Measurements from ENCODE around the gene SULT2B1.

SULT2B1 gene

DNA sequence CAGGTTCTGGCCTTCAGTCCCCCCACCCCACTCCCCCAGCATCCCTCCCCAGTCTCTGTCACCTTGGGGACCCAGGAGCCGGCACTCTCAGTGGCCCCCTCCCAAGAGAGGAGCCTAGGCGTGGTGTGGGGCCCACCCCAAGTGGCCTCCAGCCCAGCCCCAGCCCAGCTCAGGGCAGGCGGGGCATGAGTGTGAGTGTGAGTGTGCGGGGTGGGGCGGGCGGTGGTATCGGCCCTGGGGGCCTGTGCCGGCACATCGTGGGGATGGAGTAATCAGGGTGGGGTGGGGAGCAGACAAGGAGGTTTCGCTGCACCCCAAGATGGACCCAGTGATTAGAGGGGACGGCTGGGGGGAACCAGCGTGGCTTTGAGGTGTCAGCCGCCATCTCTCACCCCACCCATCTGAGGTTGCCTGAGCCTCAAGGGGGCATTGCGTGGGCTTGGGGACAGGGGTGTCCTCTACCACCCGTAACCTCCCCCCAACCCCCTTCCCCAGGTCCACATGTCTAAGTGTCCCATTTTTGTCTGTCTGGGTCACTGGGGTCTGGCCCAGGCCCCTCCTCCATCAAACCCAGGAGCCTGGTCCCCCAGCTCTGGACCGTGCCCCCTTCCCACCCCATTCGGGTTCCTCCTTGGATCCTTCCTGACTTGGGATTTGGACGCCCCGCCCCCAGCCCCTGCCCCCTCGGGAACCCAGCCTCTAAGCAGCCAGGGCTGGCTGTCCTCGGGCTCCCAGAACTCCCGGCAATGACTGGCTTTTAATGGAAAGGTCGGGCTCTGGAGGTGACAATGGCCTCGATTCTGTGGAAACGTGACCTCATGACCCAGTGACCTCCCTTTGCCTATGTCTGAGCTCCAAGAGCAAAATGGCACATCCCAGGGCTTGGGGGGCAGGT, 6.9 kb upstream of the SULT2B1 start:
- DNase-seq (ENCODE audit: low read depth), result no peak
- TF ChIP-seq CTCF (IDR thresholded peaks at IDR 0.05; ENCODE audit: low read depth, low read length) (no peak), POLR2A (IDR thresholded peaks at IDR 0.05; ENCODE audit: extremely low read depth, insufficient read length) (no peak), MYC (IDR thresholded peaks at IDR 0.05; ENCODE audit: low read depth, low read length) (no peak)
- TF ChIP-seq, protein P1, sequence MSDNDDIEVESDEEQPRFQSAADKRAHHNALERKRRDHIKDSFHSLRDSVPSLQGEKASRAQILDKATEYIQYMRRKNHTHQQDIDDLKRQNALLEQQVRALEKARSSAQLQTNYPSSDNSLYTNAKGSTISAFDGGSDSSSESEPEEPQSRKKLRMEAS (IDR thresholded peaks at IDR 0.05; ENCODE audit: low read depth, low read length), result no peak
- H3K4me3 ChIP-seq (ENCODE audit: low read depth, low read length), result no peak overlapping the region

- DNase-seq (ENCODE audit: low read depth), result no peak
- TF ChIP-seq POLR2A (IDR thresholded peaks at IDR 0.05; ENCODE audit: extremely low read depth, insufficient read length) (no peak), CTCF (IDR thresholded peaks at IDR 0.05; ENCODE audit: low read depth, low read length) (no peak), MYC (IDR thresholded peaks at IDR 0.05; ENCODE audit: low read depth, low read length) (no peak)
- TF ChIP-seq, protein P1 (IDR thresholded peaks at IDR 0.05; ENCODE audit: low read depth, low read length), result no peak
- no peak overlapping the region for H3K4me3 ChIP-seq (ENCODE audit: low read depth, low read length)
These were observed 4.2 kb upstream of the SULT2B1 start for GRCh38 chr19:48547722-48548121.

- no peak for DNase-seq (ENCODE audit: low read depth)
These were observed 3.6 kb upstream of the SULT2B1 start for GRCh38 chr19:48548253-48548911.

GRCh38 chr19:48549380-48549779, 2.6 kb upstream of the SULT2B1 start:
- no peak for TF ChIP-seq MYC (IDR thresholded peaks at IDR 0.05; ENCODE audit: low read depth, low read length)
- no peak overlapping the region for H3K4me3 ChIP-seq (ENCODE audit: low read depth, low read length)
- DNase-seq (ENCODE audit: low read depth), result no peak

More at GRCh38 chr19:48548253-48548911, 3.6 kb upstream of the SULT2B1 start:
- no peak overlapping the region for H3K4me3 ChIP-seq (ENCODE audit: low read depth, low read length)
- TF ChIP-seq MYC (IDR thresholded peaks at IDR 0.05; ENCODE audit: low read depth, low read length) (no peak), CTCF (IDR thresholded peaks at IDR 0.05; ENCODE audit: low read depth, low read length) (no peak)

DNA sequence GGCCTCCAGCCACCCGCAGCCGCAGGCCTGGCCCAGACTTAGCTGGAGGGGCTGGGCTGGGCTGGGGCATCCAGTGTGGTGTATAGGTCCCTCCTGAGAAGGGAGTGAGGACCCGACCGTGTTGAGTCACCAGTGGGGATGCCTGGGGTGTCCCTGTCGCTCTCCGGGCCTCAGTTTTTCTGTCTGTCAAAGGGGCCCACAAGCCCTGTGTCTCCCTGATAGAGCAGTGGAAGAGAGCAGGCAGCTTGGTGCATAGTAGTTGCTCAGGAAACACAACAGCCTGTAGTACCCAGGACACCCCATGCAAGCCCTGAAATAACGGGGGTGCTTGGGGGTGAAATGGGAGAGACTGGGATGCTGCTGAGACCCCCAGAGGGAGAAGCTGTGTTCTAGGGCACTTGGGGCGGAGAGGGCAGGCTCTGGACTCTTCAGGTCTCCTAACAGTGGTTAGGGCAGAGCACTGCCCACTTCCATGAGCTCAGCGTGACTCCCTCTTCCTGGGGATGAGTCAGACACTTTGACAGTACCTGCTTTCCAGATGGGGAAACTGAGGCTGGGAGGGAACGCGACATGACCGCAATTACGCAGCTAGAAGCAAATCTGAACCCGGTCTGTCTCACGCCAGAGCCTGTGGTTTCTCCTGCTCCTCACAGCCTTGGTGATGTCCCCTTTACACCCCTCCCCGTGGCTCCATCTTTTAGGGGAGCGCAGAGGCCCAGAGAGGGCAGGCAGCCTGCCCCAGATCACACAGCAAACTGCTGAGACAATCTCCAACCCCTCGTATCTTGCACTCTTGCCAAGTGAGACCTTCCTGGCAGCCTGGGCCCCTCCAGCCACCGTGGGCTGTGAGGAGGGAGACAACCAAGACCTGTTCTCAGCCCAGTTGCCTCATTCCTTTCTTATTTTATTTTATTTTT, 692 bp downstream of the SULT2B1 start:
- DNase-seq (ENCODE audit: low read depth), result peak; percentile 52
- H3K4me3 ChIP-seq (ENCODE audit: low read depth, low read length), result no peak overlapping the region
- TF ChIP-seq, protein P1 (IDR thresholded peaks at IDR 0.05; ENCODE audit: low read depth, low read length), result no peak
- no peak for TF ChIP-seq MYC (IDR thresholded peaks at IDR 0.05; ENCODE audit: low read depth, low read length)
- no peak for TF ChIP-seq CTCF (IDR thresholded peaks at IDR 0.05; ENCODE audit: low read depth, low read length)
- no peak for TF ChIP-seq POLR2A (IDR thresholded peaks at IDR 0.05; ENCODE audit: extremely low read depth, insufficient read length)

All from NB4 (cell line).